GM12873 (cell line): ENCODE results near the gene SNF8.
A peak's percentile ranks its signal among the peaks of the same experiment; 100 is the strongest.

Experiments
- TF ChIP-seq, protein P1 (sequence below): IDR thresholded peaks from 2 replicates; pipeline ENCODE4 v1.5.1; 2012; ENCODE audit warnings: low read depth, mild to moderate bottlenecking, moderate library complexity, low read length, control low read depth; ENCODE audit not compliant: insufficient read depth; ENCODE audit errors: missing control alignments

Gene SNF8

DNA sequence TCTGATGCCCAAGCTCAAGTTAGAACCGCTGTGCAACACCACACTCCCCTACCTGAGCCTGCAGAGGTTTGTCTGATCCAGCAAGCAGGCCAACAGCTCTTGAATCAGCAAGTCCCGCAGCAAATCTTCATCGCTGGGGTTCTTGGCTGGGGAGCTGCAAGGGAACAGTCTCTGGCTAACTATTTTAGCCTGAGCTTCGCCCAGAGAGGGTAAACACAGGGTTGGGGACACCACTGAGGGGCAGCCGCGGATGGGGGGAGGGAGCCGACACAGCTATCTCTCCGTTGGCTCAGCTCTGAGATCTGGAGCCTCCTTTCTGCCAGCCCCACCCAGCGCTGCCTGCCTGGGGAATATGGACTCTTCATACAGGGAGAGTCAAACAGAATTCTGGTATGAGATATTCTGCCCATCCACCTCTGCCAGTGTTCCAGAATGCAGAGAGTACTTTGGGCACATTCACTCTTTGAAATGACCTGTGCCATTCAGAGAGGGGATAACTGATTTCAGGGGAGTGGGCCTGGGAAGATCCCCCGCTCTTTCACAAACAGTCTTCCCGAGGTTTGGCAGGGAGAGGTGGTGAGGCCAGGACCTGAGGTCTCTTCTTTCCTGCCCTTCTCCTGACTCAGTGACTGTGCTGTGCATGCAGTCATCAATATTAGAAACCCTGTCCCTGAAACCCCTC, 16.3 kb upstream of the SNF8 start:
- TF ChIP-seq, protein P1, sequence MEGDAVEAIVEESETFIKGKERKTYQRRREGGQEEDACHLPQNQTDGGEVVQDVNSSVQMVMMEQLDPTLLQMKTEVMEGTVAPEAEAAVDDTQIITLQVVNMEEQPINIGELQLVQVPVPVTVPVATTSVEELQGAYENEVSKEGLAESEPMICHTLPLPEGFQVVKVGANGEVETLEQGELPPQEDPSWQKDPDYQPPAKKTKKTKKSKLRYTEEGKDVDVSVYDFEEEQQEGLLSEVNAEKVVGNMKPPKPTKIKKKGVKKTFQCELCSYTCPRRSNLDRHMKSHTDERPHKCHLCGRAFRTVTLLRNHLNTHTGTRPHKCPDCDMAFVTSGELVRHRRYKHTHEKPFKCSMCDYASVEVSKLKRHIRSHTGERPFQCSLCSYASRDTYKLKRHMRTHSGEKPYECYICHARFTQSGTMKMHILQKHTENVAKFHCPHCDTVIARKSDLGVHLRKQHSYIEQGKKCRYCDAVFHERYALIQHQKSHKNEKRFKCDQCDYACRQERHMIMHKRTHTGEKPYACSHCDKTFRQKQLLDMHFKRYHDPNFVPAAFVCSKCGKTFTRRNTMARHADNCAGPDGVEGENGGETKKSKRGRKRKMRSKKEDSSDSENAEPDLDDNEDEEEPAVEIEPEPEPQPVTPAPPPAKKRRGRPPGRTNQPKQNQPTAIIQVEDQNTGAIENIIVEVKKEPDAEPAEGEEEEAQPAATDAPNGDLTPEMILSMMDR, result no peak

- TF ChIP-seq, protein P1, result peak; percentile 50
Measured at GRCh38 chr17:48954300-48954755, 9.7 kb upstream of the SNF8 start.

- TF ChIP-seq, protein P1, result no peak
Measured at GRCh38 chr17:48952904-48953303, 8.3 kb upstream of the SNF8 start.

GRCh38 chr17:48951572-48951971, 6.9 kb upstream of the SNF8 start:
- TF ChIP-seq, protein P1, result no peak

DNA sequence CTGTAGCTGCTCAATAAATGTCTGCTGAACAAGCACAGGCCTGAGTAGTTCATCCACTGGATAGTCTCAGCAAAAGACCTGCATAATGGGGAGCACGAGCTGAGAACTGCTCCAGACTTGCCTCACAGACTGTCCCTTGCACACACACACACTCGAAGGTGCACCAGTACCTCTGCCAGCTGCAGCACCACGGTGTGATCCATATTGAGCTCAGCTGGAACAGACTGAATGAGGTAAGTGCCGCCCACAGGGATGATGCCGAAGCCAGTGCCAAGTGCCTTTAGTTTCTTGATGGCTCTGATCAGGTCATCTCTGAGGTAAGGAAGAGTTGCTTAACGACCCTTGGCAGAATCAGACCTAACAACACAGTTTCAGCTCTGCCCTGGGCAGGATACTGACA, 11.6 kb downstream of the SNF8 start:
- TF ChIP-seq, protein P1, result no peak

- TF ChIP-seq, protein P1, result no peak
Measured at GRCh38 chr17:48930435-48930873, 14.2 kb downstream of the SNF8 start.

DNA sequence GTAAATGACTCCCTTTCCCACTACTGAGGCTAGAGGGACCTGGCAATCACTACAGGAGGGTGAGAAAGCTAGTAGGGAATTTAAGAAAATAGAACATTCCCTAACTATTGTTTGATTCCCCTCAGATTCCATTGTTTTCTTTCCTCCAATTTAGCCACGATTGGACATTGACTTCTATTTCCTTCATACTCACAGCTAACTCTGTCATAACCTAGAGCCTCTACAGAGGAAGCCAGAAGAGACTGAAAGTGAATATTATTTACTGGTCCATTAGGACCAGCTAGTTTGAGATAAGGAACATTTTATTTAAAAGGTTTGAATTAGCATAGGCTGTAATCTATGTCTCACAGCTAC, 14.9 kb downstream of the SNF8 start:
- TF ChIP-seq, protein P1, result no peak
